Measurements from ENCODE around the gene SPATA31A7.
"Not testable (repeated sequence)": the region's sequence is repeated elsewhere in the genome, so short reads cannot be mapped to it uniquely, and the experiment has no call there.

Gene SPATA31A7

GRCh38 chr9:61189736-61190135, at the start of gene SPATA31A7:
Gene SPATA31A7 (plus strand): TSS chr9:61190036. CDS start chr9:61190065, 29 bp downstream.
- DNase-seq: not testable (repeated sequence)

GRCh38 chr9:61226438-61226837, 36.6 kb downstream of the SPATA31A7 start:
- DNase-seq: not testable (repeated sequence)

Measured in KG1 (cell line).